Stromal cell of bone marrow (primary cell): ENCODE data around the gene MCTP2.
"Not testable (repeated sequence)": the region's sequence is repeated elsewhere in the genome, so short reads cannot be mapped to it uniquely, and the experiment has no call there.

Source experiments
- DNase-seq: peaks from one replicate; pipeline ENCODE4 v3.0.0-alpha.2; 2012; ENCODE audit warnings: low read depth

MCTP2 gene

DNA sequence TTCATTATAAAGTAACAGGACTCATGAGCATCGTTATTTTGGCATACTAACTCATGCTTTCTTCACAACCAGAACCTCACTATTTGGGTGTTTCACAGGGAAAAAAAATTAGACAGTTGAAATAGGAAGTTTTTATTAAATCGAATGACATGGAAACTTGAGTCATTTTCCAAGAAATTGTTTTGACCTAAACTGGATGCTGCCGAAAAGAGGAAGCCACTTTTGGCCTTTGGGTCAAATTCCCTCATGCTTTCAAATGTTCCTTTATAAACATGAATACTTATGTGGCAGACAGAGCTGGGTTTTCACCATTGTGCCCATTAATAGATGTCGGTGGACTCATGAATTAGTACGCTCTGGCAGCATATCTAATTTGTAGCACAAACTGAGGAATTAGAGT lies 224.9 kb downstream of the MCTP2 start:
- no peak for DNase-seq

GRCh38 chr15:94457661-94458060 lies 226.3 kb downstream of the MCTP2 start:
- no peak for DNase-seq

- no peak for DNase-seq
These were observed 229.3 kb downstream of the MCTP2 start for GRCh38 chr15:94460624-94461023.

GRCh38 chr15:94467034-94467433 lies 235.7 kb downstream of the MCTP2 start:
- no peak for DNase-seq

DNA sequence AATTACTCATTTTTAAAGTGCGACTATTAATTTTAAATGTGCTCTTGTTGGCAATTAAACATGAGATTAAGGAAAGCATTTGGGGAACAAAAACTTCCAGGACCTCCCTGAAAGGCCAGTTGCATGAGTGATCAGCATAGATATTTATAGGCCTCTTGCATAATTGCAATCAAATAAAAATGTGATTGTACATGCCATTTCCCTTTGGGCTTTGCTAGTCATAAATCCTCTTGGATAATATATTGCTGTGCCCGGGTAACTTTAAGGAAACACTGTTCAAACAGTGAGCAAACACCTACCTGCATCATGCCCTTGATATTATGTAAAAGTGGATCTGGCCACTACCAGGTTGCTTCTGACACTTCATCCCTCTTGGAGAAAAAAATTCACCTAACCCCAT lies 239.1 kb downstream of the MCTP2 start:
- DNase-seq = no peak

GRCh38 chr15:94476686-94477085 lies 245.3 kb downstream of the MCTP2 start:
- DNase-seq = no peak

DNA sequence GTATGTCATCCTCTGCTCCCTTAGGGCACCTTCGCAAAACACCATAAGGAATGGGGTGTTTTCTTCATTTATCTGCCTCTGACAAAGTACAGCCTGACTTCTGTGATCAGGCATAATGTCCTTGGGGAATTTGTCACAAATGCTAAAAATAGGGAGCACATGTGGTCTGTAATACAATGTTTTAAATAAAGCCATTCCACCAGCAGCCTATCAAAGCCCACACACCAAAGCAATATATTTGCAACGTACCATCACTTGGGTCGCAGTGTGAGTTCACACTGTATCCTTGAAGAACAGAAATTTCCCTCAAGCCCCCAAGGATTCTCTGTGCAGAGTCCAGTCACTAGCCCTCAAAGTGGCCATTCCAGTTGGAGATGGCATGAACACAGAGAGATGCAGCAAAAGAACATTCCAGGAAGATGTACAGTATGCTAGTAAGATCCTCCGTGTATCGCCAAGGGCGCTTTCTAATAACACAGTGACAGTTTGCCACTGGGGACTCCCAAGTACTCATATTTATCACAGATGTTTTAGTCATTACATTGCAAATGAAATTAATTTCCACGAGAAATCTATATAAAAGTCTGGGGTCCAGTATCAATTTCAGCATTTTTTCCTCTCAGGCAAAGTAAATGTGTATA lies 246.7 kb downstream of the MCTP2 start:
- DNase-seq = no peak

GRCh38 chr15:94478763-94479162 lies 247.4 kb downstream of the MCTP2 start:
- DNase-seq = no peak

DNA sequence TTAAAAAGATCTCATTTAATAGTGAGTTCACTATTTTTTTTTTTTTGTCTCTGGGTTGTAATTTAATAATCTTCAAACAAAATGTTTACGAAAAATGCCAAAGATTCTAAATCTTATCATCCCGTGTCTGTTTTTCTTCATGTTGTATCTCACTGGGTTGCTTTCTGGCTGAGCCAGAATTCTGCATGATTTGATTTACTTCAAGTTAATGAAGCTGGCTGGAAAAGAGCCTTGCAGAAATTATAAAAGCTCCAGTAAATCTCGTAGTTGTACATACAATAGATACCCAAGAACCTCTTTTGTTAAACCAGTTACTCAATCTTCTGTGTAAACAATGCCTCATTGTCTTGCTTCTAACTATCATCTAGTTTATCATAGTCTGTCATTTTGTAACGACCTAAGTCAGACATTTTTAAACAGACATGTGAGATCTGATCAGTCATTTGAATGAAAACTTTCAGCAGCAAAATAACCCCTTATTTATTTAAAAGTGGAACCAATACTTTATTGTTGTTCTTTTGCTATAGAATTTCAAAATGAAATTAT lies 249.0 kb downstream of the MCTP2 start:
- DNase-seq = no peak

DNA sequence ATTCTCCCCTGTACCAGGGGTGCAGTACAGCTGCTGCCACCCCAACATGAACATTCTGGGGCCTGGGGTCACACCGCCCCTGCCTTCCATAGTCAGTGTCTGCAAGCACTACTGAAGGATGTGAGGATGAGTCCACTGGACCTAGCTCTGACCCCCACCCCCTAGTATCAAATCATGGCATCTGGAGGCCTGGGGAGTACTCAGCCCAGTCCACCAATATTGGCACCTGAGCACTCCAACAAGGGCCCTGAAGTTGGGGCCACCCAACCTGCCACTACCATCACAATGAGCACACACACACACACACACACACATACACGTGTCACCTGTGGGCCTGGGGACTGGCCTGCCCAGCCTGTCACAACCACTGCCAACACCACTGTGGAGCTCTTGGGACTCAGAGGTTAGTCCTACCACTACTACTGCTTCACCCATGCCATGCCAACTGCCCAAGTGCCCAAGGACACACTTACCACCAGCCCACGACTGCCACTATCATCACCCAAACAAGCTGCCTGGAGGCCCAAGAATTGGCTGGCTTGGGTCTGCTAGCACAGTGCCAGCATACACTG lies 253.9 kb downstream of the MCTP2 start:
- no peak for DNase-seq

GRCh38 chr15:94487635-94488034 lies 256.3 kb downstream of the MCTP2 start:
- no peak for DNase-seq

DNA sequence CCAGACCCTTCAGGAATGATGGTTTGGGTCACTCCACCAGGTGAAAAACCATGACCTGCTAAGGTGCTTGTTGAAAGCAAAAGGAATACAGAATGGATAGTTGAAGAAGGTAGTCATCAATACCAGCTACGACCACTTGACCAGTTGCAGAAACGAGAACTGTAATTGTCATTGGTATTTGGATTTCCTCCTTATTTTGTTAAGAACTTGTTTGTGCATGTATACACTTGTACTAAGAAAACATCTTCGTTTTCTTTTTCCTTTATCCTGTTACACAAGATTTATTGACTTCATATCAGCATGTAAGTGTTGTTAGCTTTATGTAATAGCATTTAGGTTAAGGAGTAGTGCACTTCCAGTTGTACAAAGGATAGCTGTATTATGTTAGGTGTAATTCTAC lies 261.8 kb downstream of the MCTP2 start:
- DNase-seq = no peak

DNA sequence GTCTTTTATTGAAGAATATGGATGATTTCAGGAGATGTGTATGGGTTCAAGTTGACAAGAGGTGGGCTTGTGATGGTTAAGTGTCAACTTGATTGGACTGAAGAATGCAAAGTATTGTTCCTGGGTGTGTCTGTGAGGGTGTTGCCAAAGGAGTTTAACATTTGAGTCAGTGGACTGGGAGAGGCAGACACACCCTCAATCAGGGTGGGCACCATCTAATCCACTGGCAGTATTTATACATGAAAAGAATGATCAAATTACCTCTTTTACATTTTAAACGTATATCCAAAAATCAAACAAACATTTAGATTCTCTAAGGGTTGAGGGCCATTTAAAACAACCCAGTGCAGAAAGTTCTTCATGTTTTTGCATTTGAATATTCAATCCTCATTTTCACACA lies 262.2 kb downstream of the MCTP2 start:
- DNase-seq = not testable (repeated sequence)

DNA sequence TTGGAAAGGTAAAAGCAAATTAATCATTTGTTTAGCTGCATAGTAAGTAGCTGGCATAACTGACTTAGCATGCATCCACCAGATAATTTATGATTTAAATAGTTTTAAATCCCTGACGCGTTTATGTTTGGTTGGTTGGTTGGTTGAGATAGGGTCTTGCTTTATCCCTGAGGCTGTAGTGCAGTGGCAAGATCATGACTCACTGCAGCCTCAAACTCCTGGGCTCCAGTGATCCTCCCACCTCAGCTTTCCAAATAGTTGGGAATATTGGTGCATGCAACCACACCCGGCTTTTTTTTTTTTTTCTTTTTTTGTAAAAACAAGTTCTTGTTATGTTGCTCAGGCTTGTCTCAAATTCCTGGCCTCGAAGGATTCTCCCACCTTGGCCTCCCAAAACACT lies 263.4 kb downstream of the MCTP2 start:
- DNase-seq = no peak

DNA sequence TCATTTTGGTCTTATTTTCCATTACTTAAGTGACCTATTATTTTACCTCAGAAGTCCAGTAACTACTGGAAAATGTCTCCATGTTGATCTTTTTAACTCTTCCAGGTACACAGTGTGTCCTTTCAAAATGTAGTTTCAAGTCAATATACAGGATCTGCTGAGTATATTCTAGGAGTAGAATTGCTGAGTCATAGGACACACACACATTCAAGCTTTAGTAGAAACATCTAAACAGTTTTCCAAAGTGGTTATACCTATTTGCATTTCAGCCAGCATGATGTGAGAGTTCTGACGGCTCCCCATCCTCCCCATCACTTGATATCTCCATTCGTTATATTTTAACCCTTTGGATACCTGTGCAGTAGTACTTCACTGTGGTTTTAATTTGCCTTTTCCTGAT lies 271.9 kb downstream of the MCTP2 start:
- no peak for DNase-seq

DNA sequence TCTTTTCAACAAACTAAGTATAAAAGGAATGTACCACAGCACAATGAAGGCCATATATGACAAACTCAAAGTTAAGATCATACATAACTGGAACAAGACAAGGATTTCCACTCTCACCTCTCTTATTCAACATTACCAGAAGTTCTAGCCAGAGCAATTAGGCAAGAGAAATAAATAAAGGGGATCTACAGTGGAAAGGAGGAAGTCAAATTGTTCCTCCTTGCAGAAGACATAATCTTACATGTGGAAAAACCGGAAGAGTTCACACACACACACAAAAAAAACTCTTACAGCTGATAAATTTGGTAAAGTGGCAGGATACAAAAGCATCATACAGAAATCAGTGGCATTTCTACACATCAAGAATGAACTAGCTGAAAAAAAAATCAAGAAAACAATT lies 277.9 kb downstream of the MCTP2 start:
- no peak for DNase-seq

DNA sequence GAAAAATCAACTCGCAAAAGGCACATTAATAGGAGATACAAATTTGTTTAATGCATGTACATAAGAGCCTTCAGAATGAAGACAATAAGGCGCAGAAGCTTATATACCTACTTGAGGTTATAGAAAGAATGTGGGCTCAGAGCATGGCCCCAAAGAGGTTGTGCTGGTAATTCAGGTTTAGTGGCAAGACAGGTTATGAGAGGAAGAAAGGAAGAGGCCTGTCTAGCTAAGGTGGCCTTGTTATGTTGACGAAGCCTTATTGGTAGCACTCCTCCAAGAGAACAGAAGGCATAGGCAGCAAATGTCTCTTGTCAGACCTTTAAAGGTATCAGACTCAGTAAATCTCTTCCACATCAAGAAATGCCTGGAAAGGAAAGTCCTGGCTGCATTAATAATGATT lies 290.8 kb downstream of the MCTP2 start:
- no peak for DNase-seq

DNA sequence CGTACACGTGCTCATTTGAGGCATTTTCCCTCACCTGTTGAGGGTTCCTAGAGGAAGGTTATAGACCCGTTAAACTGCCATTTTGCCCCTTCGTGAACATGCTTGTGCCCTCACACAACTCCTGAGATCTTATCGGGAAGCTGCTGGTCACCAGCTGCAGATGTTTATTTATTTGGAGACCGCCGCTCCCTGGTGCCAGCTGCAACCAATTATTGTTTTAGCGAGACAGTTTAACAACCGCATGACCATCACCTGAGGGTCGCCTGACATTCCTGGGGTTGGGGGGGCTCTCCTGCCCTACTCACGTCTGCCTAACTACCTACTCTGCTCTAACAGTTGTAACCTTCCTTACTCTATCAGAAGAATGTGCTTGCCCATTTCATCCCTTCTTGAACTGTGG lies 292.5 kb downstream of the MCTP2 start:
- no peak for DNase-seq

- no peak for DNase-seq
These were observed 293.2 kb downstream of the MCTP2 start for GRCh38 chr15:94524565-94524964.

DNA sequence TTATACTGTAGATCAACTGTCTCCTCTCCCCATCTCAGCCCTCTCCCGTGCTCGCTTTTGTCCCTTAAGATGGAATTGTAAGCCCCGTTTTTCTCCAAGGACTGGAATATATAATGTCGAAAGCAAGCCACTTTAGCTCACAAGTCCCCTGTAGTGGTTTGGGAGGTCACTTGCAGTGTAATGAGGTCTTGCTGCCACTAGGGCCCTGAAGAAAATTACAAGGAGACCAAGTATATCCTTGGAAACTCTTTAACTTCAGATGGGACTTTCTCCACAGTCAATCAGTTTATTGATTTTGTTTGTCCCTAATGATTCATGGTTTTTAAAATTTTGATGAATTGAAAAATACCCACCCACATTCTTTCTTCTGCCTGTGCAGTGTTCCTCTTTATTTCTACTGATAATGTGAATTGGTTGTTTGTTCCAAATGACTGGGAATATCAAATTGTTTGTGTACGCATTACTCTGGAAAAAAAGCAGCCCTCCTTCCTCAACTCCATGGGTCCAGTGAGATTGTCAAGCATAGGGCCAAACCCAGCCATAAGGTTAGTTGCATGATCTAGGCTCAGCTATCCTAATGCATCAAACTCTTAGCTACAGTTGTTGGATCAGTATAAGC lies 294.8 kb downstream of the MCTP2 start:
- DNase-seq = no peak

- DNase-seq = no peak
These were observed 300.9 kb downstream of the MCTP2 start for GRCh38 chr15:94532226-94532625.
